LoVo (cell line): ENCODE data around the gene LPCAT1.
"Not testable (repeated sequence)": the region's sequence is repeated elsewhere in the genome, so short reads cannot be mapped to it uniquely, and the experiment has no call there.

Source experiments
- DNase-seq: peaks from one replicate; pipeline ENCODE4 v3.0.0-alpha.2; 2016; ENCODE audit warnings: low spot score

The LPCAT1 gene

DNA sequence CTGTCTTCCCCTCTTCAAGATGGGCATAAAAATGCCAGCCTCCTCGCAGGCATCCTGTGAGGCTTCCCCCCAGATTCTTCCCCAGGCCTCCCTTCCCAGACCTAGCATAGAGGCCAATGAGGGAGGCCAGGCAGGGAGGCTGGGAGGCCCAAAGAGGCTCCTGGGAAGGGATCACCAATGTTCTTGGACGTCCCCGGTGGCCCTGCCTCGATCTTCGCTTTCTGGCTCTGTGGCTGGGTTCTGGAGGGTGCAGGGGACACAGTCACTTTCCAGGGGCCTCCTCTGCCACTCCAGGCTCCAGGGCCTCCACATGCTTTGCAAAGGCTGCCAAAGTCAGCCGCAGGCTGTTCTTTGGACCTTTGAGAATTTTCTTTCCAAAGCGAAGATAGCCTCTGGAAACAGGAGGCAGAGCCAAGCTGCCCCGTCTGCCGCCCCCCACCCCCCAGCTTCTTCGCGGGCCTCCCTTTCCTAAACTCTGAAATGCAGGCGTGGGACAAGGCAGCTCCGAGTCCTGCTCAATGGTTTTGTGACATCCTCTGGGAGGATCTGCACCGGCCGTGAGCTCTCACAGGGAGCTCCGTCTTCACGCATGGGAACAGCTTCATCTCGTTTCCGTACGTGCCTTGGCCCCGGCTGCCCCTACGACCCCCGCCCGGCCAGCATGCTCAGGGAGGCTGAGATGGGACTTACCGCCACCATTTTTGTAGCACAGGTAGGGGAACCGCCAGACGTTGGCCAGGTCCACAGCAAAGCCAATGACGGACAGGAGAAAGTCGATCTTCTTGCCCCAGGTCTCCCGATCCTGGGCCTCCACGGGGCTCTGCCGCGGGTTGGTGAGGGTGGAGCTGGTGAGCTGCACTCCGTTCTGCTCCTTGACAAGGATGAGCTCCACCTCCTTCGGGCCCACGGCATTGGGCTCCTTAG is 81.3 kb downstream of the LPCAT1 start:
- no peak for DNase-seq

DNA sequence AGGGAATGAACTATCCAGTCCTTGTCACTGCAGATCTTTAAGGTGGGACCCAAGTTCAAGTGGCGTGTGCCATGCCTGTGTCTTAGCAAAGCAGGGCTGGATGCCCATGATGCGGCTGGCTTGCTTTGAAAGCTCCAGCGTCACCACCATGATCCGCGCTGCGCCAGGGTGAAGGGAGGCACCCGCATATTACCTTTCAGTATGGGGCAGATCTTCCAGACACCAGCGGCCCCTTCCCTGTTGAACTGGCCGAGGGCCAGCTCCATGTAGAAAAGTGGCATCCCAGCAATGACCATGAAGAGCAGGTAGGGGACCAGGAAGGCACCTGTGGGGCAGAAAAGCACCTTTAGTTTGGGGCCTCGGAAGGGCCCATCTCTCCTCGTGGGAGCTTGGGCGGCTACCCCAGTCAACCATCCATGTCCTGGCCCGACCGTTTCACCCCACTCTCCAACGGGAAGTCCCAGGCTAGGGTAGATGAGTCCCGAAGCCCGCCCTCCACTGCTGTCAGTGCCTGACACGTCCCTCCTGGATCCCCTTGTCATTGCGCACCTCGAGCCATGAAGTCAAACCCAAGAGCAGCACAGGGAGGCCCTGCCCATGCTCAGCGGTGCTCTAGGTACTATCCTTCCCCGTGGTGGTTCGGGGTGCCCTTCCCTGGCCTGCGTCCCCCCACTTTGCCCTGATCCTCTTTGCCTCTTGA is 82.4 kb downstream of the LPCAT1 start:
- no peak for DNase-seq

DNA sequence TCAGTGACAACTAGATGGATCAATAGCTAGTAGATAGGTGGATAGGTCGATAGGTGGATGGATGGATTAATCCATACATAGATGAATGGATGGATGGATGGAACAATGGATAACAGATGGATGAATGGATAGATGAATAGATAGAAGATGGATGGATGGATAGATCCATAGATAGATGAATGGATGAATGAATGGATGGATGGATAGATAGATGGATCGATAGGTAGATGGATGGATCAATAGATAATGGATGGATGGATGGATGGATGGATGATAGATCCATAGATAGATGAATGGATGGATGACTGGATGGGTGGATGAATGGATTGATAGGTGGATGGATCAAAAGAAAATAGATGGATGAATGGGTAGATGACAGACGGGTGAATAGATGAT is 83.7 kb downstream of the LPCAT1 start:
- no peak for DNase-seq

DNA sequence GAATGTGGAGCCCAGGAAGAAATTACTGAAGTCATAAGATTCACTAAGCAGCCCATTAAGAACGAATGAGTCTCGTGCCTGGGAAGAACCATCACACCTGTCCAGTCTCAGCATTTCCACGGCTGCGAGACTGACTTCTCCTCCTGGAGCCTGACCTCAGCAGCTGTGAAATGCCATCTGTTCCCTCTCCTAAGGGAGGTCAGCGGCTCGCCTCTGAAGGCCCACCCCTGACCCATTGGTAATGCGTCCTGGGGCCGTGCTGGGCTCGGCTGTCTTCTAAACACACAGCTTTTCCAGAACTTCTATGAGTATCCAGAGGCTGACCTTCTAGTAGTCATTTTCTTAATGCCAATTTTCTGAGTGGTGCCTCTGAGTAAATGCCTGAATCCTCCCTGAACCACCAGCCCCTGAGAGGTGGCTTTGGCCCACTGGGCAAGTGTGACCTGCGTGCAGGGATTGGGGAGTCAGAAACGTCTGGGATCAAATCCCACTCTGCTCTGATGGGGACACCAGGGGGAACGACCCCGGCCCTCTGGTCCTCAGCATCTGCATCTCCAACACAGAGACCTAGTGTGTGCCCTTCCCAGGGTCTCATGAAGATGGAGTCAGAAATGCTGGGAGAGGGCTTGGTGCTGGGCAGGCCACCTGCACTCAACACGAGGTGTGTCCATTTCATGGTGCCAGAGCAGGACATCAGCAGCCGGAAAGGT is 84.2 kb downstream of the LPCAT1 start:
- no peak for DNase-seq

DNA sequence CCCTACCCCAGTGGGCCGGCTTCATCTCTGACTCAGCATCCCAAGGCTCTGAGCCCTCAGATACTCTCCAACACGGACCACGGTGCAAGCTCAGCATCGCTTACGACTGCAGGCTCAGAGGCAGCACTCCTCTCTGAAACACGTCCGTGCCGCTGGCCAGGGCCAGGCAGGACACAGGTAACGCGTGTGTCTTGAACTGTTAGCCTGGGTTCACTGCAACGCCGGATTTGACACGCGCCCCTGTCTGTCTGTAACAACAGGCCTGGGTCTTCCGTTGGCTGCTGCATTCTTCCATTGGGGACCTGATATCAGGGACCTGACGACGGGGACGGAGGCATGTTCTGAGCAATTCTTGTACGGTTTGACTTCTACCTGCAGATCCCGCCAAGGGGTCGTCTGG is 84.9 kb downstream of the LPCAT1 start:
- no peak for DNase-seq

DNA sequence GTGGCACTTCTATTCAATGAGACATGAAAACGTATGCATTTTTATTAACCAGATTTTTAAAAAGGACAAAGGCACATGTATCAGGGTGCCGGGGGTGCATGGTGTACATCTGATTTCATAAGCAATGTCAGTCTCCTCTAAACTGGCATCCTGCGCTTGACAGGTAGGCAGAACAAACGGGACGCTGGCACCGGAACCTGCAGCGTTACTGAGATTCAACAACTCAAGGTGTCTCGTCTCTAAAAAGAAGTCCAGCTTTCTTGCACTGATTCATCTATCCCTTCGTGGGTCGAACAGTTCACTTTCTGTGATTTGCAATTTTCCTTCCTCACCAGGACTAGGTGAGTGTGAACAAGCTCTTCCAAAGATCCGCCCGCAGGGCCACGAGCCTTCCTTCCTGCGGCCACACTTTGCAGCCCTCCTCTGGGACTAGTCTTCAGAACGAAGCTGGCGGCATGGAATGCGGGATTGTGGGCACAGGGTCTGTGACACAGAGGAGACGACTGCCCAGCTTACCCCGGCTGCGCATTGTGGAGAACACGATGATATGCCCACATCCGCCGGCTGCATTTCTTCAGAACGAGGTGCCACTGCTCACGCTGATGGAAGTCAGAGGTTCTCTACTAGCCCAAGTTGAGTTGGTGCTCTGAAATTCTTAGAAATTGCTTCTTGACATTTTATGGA is 85.7 kb downstream of the LPCAT1 start:
- no peak for DNase-seq

DNA sequence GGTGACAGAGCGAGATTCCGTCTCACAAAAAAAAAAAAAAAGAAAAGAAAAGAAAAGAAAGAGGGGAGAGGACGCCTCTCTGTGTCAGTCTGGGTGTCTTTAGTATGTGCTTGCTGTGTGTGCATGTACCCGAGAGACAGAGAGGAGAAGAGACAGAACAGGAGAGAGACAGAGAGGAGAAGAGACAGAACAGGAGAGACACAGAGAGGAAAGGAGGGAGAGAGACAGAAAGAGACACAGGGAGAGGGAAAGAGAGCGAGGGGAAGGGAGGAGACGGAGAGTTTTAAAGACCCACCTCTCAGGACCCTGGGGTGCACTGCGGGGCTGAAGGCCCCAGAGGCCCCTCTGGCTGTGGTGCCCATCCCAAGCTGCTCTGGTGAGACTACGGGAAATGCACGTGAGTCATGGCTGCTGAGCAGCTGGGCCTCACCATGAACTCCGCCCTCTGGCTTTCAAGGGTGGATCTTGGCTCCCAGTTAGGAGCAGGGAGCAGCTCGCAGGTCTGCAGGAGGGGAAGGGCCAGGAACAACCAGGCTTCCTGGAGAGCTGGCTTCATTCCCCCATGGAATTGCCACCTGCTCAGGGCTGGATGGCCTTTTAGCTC is 86.4 kb downstream of the LPCAT1 start:
- DNase-seq = peak; percentile 56

DNA sequence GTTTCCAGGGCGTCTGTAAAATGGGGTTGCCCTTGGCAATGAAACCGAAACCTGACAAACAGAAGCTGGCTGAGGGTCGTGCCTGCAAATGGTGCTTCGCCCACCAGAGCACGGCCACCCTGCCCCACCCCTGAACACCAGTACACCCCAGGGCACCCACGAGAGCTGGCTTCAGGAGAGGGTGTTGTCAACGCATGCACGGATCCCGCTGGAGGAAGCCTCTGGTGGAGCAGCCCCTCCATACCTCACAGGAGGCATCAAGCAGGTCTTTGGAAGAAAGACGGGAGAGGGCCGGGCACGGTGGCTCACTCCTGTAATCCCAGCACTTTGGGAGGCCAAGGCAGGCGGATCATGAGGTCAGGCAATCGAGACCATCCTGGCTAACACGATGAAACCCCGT is 87.1 kb downstream of the LPCAT1 start:
- DNase-seq = no peak

DNA sequence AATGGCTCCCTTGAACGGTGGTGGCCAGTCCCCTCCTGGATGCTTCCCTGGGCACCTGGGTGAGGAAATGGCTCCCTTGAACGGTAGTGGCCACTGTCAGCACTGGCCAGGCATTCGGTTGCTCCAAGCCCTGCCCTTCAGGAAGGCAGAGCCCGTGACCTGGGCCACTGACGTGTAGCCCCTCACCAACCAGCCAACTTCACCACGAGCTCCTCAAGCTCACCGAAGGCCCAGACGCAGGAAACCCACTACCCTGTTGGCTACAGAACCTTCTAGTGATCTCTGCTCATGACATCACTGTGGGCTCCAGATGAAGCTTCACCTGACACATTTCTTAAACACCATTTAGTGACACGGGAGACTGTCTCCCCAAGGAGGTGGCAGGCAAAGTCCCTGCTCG is 87.7 kb downstream of the LPCAT1 start:
- DNase-seq = no peak

DNA sequence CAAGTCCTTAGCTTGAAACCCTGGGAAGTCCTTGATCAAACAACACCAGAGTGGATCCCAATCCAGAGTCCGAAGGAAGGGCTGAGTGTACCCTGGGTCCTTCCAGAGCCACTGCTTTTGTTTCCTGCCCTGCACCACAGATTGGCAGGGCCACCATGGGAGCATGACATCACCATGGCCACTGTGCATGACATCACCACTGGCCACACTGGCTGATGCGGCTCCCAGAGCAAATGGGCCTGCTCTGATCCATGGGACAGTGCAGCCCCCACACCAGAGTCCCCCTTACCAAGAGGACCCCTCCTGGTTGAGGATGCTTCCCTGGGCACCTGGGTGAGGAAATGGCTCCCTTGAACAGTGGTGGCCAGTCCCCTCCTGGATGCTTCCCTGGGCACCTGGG is 88.4 kb downstream of the LPCAT1 start:
- no peak for DNase-seq

DNA sequence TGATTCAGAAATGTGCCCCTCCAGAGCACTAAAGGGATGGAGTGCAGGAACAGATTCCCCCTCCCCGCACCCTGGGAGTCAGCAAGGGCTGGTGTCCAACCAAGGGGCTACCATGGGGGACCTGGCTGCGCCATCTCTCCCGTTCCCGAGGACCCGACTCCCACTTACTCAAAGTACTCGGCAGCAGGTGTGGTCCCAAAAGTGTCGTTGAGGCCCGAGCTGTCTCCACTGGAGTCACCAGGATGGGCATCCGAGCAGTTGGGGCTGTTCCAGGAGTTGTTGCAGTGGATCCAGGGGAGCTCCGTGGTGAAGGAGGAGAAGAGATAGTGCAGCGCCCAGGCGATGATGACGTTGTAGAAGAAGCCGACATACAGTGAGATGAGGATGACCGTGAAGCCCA is 91.5 kb downstream of the LPCAT1 start:
- no peak for DNase-seq

DNA sequence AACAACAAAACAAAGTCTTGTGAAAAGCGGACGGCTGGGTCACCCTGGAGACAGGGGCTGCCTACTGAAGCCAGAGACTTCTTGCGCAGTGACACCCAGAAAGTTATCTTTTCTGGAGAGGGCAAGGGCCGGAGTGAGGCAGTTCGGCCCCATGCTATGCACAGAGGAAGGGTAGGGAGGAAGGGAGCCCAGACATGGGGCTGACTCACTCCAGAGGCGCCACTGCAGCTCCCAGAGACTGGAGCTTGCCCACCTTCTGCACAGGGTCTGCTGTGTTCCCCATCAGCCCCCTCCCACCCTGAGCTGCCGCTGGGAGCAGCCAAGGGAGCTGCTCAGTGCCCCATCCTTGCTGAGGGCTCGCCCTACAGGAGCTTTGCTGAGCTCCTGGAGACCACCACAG is 91.9 kb downstream of the LPCAT1 start:
- no peak for DNase-seq

DNA sequence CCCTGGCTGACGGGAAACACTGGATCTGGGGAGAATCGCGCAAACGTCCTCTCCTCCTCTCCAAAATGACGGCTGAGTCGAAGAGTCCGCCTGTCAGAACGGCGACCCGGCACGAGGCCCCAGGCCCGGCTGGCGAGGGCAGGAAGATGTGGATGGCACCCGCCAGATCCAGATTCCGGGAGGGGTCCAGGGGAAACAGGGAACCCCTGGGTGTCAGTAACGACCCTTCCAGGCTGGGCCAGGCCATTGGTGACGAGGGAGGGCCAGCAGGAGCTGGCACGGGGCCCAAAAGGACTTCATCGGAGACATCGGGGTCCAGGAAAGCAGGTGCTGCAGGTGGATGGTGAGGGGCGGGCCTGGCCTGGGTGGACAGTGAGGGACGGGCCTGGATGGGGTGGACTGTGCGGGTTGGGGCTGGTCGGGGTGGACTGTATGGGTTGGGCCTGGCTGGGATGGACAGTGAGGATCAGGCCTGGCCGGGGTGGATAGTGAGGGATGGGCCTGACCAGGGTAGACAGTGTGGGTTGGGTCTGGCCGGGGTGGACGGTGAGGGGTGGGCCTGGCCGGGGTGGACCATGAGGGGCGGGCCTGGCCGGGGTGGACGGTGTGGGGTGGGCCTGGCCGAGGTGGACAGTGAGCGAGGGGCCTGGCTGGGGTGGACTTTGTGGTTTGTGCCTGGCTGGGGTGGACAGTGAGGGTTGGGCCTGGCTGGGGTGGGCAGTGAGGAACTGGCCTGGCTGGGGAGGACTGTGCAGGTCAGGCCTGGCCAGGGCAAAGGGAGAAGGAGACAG is 92.5 kb downstream of the LPCAT1 start:
- no peak for DNase-seq

DNA sequence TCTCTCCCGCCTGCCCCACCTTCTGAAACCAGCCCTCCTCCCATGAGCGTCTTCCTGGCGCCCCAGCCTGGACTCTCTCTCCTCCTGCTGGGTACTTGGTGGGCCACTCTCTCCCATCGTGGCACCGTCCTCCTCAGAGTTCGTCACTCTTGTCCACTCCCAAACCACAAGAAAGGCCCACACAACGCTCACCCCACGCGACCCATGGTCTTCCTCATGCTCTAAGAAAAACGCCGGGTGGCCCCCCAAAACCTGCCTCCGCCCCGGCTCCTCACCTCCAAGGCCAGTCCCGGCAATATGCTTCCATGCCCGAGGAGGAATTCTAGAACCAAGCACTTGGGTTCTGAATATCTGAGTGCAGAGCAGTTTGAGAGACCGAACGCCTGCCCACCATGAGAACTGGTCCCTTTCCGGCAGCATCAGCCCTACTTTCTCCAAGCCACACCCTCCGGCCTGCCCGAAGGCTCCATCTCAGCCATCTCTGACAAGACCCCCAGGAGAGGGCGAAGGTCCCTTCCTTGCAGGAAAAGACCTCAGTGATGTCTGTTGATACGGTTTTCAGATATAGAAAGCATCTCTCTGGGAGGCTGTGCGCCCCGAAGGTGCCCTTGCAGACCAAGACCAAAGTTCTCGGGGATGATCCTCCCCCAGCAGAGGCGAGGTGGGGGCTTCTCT is 93.5 kb downstream of the LPCAT1 start:
- no peak for DNase-seq

DNA sequence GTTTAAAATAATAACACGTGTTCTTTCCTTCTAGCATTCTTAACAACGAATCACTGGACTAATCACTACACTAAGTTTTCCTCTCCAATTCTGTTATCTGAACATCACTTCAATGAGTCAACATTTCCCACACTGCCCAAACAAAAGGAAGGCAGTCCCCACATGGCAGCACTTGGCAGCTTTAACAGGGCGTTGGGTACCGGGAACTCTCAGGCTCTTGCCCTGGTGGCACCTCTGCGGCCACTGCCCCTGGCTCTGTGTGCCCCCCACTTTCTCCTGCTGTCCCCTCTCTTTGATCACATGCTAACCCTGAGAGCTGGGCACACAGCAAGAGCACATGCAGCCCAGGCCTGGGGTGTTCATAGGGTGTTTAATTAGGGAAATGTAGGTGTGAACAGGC is 94.3 kb downstream of the LPCAT1 start:
- DNase-seq = no peak

DNA sequence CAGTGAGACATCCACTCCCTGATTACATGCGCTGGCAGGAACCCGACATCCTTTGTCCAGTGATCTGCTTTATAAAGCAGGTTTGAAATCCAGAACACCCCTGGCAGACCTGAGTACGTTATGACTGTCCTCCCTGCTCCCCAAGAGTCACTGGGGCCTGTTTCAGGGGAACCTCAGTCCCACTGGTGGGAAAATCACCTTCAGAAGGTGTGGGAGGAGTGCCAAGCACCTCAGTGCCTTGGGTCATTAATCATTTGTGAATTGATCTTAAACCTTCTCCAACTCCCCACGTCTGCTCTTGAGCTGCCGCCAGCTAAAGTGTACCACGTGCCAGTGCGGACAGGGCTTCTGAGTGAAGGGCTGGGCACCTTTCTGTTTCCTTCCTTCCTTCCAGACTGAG is 94.7 kb downstream of the LPCAT1 start:
- no peak for DNase-seq

DNA sequence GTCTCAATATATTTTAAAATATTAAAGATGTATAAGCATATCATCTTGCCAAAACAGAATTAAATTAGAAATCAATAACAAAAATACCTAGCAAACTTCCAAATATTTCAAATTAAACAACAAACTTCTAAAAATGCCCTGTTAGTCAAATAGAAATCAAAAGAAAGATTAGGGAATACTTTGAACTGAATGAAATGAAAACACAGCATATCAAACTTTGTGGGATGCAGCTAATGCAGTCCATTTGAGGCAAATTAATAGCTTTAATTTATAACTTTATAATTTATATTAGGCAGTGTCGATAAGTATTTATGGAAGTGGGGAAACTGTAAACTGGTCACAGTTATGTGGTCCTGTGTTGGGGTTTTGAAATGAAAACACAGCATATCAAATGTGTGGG is 95.7 kb downstream of the LPCAT1 start:
- no peak for DNase-seq

DNA sequence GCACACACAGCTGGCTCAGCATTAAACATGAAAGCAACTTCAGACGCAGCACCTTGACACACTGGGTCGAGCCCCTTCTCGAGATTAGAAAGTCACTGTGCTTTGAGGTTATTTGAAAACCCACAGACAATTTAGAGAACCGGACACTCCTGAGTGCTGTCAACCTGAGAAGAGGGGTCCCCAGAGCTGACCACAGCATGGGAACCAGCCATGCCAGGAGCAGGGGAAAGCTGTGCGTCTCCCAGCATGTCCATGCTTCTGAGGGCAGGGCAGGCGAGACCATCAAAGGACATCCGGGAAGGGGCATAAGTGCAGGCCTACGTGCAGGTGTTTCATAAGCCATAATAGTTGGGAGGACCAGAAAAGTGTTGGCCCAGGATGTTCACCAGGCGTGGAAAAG is 99.0 kb downstream of the LPCAT1 start:
- DNase-seq = no peak

DNA sequence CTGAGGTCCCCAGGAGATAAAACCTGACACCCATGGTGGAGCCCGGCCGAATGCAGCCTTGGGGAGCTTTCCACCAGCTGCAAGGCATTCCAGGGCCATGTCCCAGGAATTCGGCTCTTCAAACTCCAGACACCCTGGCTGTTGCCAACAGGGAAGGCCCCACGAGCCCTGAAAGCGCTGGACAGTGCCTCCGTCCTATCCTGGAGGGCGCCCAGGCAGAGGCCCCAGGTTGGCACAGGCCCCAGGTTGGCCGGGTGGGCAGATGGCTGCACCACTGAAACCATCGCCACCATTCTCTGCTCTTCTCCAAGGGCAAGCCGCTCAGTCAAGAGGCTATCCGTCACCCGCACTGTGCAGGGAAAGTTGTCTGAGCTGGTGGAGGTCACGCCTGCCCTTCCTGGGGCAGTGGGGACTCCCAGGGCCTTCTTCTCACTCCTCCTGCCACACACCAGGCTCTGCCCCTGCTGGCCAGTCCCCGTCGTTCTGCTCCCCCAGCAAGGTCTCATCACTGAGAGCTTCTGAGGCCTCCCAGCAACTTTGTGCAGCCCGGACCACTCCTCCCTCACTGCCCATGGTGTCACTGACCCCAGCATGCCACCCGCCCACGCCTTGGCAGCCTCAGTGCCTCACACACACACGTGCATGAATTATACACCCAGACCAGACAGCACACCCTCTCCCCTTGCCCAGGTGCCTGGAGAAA is 99.7 kb downstream of the LPCAT1 start:
- DNase-seq = no peak

DNA sequence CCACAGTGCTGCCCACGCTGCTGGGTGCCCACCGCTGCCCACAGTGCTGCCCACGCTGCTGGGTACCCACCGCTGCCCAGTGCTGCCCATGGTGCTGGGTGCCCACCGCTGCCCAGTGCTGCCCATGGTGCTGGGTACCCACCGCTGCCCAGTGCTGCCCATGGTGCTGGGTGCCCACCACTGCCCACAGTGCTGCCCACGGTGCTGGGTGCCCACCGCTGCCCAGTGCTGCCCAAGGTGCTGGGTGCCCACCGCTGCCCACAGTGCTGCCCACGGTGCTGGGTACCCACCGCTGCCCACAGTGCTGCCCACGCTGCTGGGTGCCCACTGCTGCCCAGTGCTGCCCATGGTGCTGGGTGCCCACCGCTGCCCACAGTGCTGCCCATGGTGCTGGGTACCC is 101.2 kb downstream of the LPCAT1 start:
- DNase-seq = not testable (repeated sequence)
